HCT116 (cell line): Measurements from ENCODE around the gene ZNF133.

Source experiments
- CTCF ChIP-seq, 3 experiments: fragments of 200-600 bp in 1 of 3; sonication (generic) in 1 of 3; IDR thresholded peaks in 2 of 3; conservative IDR thresholded peaks in 1 of 3; 2 replicates each; pipeline ENCODE4 v1.5.1; 2012 to 2017; ENCODE audit warnings: low read depth in 2 of 3, low read length in 2 of 3, antibody characterized with exemption in 1 of 3, borderline replicate concordance in 1 of 3, control low read depth in 1 of 3, mild to moderate bottlenecking in 1 of 3, mixed read lengths in 1 of 3, mixed run types in 1 of 3, moderate library complexity in 1 of 3; ENCODE audit not compliant: insufficient read depth in 1 of 3
- JUND ChIP-seq: IDR thresholded peaks from 2 replicates; pipeline ENCODE4 v1.6.1; 2012
- MAX ChIP-seq: IDR thresholded peaks from 2 replicates; pipeline ENCODE4 v1.6.1; 2012
- POLR2A ChIP-seq: IDR thresholded peaks from 2 replicates; pipeline ENCODE4 v1.7.0; 2011; ENCODE audit warnings: borderline replicate concordance; ENCODE audit not compliant: insufficient read depth, insufficient read length; ENCODE audit errors: extremely low read depth
- POLR2AphosphoS5 ChIP-seq: IDR thresholded peaks from 2 replicates; pipeline ENCODE4 v1.6.1; 2011; ENCODE audit warnings: mild to moderate bottlenecking, low read depth, low read length, moderate library complexity
- SIN3A ChIP-seq: IDR thresholded peaks from 2 replicates; pipeline ENCODE4 v1.6.1; 2012; ENCODE audit warnings: low read depth
- SP1 ChIP-seq: IDR thresholded peaks from 2 replicates; pipeline ENCODE4 v1.6.1; 2012; ENCODE audit warnings: low read depth
- TCF7L2 ChIP-seq: IDR thresholded peaks from 2 replicates; pipeline ENCODE4 v1.7.0; 2011; ENCODE audit warnings: borderline replicate concordance, inconsistent platforms; ENCODE audit not compliant: insufficient read depth, insufficient read length; ENCODE audit errors: extremely low read depth
- ZBTB33 ChIP-seq: IDR thresholded peaks from 2 replicates; pipeline ENCODE4 v1.6.1; 2011; ENCODE audit warnings: mild to moderate bottlenecking, low read length, moderate library complexity; ENCODE audit not compliant: insufficient replicate concordance; ENCODE audit errors: extremely low read depth

GRCh38 chr20:18252597-18253451 is 35.5 kb upstream of the ZNF133 start:
- peak; percentile 64 for TF ChIP-seq SP1
- TF ChIP-seq SIN3A, result no peak
- no peak for TF ChIP-seq TCF7L2
- no peak; the same call in 1 of the 2 replicates for TF ChIP-seq POLR2AphosphoS5
- no peak for TF ChIP-seq ZBTB33
- TF ChIP-seq POLR2A, result no peak
- peak; percentile 12; the same call in 1 of the 2 replicates for TF ChIP-seq MAX
- TF ChIP-seq CTCF (IDR thresholded peaks at IDR 0.05 in 2 of 3, conservative IDR thresholded peaks at IDR 0.05 in 1 of 3; ENCODE audit: borderline replicate concordance in 1 of 3, insufficient read depth in 1 of 3, low read depth in 2 of 3, low read length in 2 of 3), result no peak
- peak; percentile 60; the same call in 1 of the 2 replicates for TF ChIP-seq JUND
